Kidney epithelial cell (primary cell): ENCODE data around the gene GJD3. TPM values are rescaled to one million over a fixed set of nuclear protein-coding genes. Genes with fewer than 3 reads are reported as not detected.

Source experiments
- DNase-seq: peaks from one replicate; pipeline ENCODE4 v3.0.0-alpha.2; 2010; ENCODE audit warnings: low read depth
- H3K27me3 ChIP-seq: 2 replicates; pipeline ENCODE4 v1.6.0; 2011; ENCODE audit warnings: low read length; ENCODE audit not compliant: control insufficient read depth, insufficient read depth
- H3K36me3 ChIP-seq: 2 replicates; pipeline ENCODE4 v1.5.1; 2011; ENCODE audit warnings: low read length; ENCODE audit not compliant: control insufficient read depth, insufficient read depth
- H3K4me3 ChIP-seq: 2 replicates; pipeline ENCODE4 v1.5.1; 2011; ENCODE audit warnings: low read depth, mild to moderate bottlenecking, control low read depth, low read length
- total RNA-seq: library from RNA; depleted of rRNA; stranded (reverse); fragments of >200 nt; gene quantifications from 2 replicates; pipeline ENCODE4 v1.2.3, GENCODE V29; 2015
- TF ChIP-seq, protein P1 (sequence below): IDR thresholded peaks from 2 replicates; pipeline ENCODE4 v1.5.1; 2011; ENCODE audit warnings: mild to moderate bottlenecking, moderate library complexity, low read length, control low read depth, inconsistent platforms; ENCODE audit not compliant: insufficient read depth, poor library complexity, severe bottlenecking

The GJD3 gene
- total RNA-seq, 1 donor from 2014 or later = not detected

DNA sequence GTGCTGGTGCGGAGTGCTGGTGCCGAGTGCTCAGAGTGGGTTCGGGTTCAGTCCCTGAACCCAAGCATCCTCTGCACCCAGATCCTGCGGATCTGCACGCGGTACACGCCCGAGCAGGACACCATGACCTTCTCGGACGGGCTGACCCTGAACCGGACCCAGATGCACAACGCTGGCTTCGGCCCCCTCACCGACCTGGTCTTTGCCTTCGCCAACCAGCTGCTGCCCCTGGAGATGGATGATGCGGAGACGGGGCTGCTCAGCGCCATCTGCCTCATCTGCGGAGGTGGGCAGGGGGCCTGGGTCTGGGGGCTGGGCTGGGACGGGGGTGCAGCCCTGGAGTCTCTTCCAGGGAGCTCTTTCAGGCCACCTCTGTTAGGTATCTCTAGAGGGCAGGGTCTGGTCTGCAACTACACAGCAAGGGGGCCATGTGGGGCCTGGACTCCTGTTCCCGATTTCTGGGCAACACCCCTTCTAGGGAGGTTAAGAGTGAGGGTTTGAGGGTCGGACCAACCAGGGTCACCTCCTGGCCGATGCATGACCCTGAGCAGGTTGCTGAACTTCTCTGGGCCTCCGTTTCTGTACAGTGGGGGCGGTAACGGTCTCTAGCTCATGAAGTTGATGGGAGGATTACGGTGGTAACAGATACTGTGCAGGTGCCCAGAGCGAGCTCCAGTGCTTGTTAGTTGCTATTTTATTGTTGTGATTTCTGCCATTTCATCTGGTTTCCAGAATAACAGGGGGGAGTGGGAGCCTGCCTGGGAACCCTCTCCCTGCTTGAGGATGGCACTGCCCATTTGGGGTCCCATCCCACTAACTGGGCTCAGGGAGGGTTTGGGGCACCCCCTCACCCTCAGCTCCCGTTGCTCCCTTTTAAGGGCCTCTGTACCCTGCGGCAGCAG lies 10.1 kb downstream of the GJD3 start:
- Histone ChIP-seq H3K36me3 (peaks cover 2% of the 10 kb centered on the region), H3K27me3 (no peaks in the 10 kb centered on the region), H3K4me3 (no peak overlapping the region)
- DNase-seq = no peak
- TF ChIP-seq, protein P1, sequence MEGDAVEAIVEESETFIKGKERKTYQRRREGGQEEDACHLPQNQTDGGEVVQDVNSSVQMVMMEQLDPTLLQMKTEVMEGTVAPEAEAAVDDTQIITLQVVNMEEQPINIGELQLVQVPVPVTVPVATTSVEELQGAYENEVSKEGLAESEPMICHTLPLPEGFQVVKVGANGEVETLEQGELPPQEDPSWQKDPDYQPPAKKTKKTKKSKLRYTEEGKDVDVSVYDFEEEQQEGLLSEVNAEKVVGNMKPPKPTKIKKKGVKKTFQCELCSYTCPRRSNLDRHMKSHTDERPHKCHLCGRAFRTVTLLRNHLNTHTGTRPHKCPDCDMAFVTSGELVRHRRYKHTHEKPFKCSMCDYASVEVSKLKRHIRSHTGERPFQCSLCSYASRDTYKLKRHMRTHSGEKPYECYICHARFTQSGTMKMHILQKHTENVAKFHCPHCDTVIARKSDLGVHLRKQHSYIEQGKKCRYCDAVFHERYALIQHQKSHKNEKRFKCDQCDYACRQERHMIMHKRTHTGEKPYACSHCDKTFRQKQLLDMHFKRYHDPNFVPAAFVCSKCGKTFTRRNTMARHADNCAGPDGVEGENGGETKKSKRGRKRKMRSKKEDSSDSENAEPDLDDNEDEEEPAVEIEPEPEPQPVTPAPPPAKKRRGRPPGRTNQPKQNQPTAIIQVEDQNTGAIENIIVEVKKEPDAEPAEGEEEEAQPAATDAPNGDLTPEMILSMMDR = no peak

DNA sequence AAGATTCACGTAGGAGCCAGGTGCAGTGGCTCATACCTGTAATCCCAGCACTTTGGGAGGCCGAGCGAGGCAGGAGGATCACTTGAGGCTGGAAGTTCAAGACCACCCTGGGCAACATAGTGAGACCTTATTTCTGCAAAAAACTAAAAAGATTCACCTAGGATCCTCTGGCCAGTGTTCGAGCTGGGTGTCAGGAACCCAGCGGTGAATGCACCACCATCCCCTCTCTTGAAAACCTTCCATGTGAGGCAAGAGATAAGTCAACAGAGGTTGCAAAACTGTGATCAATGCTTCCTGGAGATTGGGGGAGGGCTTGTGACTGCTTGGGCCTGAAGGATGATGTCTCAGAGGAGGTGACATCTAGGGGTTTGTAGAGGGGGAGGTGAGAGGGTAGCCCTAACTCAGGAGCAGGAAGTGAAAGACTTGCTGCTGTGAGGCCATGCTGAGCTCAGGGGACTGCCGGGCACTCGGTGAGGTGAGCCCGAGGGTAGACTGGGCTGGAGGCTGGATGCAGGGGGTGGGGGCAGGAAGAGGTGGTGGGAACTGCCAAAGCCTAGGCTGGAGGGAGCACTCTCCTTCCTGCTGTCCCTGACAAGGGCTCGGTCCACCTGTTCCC lies 11.7 kb downstream of the GJD3 start:
- TF ChIP-seq, protein P1 = no peak
- H3K36me3 ChIP-seq = peaks cover 4% of the 10 kb centered on the region

DNA sequence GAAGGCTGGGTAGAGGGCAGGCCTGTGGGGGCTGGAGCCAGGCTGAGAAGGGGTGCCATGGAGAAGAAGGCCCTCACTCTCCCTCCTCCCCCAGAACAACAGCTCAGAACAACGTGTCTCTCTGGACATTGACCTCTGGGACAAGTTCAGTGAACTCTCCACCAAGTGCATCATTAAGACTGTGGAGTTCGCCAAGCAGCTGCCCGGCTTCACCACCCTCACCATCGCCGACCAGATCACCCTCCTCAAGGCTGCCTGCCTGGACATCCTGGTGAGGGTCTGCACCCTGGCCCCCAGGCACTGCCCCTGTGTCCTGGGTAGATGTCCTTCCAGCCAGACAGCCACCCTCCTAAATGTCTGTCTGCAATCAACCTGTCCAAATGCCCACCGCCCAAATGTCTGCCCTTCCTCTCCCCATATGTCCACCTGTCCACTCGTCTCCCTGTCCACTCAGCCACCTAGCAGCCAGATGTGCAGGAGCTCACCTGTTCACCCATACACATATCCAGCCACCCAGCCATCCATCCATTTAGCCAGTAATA lies 12.2 kb downstream of the GJD3 start:
- no peak for DNase-seq
- H3K4me3 ChIP-seq = no peak overlapping the region
- H3K36me3 ChIP-seq = peaks cover 4% of the 10 kb centered on the region
- no peaks in the 10 kb centered on the region for H3K27me3 ChIP-seq
- TF ChIP-seq, protein P1 = no peak

More for the DNA sequence above, 11.7 kb downstream of the GJD3 start:
- Histone ChIP-seq H3K27me3 (no peaks in the 10 kb centered on the region), H3K4me3 (no peak overlapping the region)
- no peak for DNase-seq

DNA sequence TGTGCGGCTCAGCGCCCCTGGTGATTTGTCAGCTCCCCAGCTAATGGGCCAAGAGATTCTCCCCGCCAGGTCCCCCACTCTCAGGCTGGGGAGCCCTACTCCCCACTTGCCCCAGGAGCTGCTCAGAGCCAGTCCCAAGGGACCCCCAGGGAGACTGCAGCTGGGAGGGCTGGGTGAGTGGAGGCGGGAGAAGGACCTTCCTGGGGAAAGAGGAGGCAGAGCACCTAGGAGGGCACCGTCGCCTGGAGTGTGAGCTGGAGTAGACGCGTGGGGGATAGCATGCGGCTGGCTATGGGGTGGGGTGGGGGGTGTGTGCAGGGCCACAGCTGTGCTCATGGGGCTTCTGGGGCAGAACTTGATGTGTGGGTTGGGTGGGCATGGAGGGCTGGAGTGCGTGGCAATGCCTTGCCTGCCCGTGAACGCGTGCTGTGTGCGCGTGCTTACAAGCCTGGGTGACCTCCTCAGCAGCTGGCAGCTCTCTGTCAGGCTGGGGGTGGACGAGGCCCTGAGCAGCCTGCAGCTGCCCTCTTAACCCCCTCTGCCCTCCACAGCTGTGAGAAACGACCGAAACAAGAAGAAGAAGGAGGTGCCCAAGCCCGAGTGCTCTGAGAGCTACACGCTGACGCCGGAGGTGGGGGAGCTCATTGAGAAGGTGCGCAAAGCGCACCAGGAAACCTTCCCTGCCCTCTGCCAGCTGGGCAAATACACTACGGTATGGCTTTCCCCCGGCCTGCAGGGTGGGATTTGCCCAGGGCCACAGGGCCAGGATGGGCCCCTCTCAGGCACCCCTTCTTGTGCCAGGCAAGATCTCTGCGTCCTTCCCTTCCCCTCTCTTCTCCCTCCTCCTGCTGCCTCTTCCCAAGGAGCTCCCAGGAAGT lies 12.9 kb downstream of the GJD3 start:
- Histone ChIP-seq H3K4me3 (no peak overlapping the region), H3K36me3 (peaks cover 4% of the 10 kb centered on the region), H3K27me3 (no peaks in the 10 kb centered on the region)
- TF ChIP-seq, protein P1 = no peak
- no peak for DNase-seq

DNA sequence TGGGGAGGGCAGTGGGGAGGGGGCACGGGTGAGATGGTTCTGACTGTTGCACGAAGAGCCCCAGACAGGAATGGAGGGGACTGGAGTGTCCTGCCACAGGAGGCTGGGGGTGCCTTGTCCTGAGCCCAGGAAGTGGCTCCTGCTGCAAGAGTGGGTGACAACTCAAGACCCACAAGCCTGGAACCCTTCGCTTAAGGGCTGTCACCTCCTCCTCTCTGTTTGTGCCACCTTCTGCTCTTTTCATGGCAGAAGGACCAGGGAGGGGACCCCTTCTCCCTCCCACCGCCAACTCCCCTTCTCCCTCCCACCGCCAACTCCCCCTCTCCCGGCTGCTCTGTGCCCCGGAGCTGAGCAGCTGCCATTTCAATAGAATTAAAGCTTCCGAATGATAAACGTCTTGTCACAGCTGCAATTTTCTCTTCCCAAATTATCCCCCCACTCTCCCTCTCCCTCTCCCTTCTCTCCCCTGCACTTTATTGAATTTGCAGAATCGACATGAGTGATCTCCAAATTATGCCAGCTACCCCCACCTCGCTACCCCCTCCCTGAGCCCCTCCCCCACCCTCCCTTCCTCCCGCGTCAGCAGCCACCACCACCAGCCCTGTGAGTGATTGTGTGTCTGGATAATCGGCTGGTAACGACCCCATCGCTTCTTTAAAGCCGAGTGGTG lies 13.7 kb downstream of the GJD3 start:
- H3K4me3 ChIP-seq = no peak overlapping the region
- peaks cover 4% of the 10 kb centered on the region for H3K36me3 ChIP-seq
- no peak for DNase-seq
- TF ChIP-seq, protein P1 = no peak
- no peaks in the 10 kb centered on the region for H3K27me3 ChIP-seq
